Activated CD4-positive, alpha-beta T cell treated with anti-CD3 and anti-CD28 coated beads, Interleukin-2, amount 50 U/mL, for 4 hours (primary cell): ENCODE results near the gene LRRC3C.
A peak's percentile ranks its signal among the peaks of the same experiment; 100 is the strongest.

Experiments
- DNase-seq, 2 experiments: peaks; one replicate each; pipeline ENCODE4 v3.0.0-alpha.2; 2020

Gene LRRC3C

GRCh38 chr17:39951924-39952679 is 24.6 kb downstream of the LRRC3C start:
- no peak for DNase-seq

GRCh38 chr17:39952680-39953470 is 25.3 kb downstream of the LRRC3C start:
- DNase-seq, result peak; percentile 98

GRCh38 chr17:39953471-39953888 is 25.9 kb downstream of the LRRC3C start:
- no peak for DNase-seq

GRCh38 chr17:39954876-39955275 is 27.3 kb downstream of the LRRC3C start:
- DNase-seq, result no peak

- DNase-seq, result no peak
Measured at GRCh38 chr17:39955726-39956225, 28.2 kb downstream of the LRRC3C start.

GRCh38 chr17:39960524-39961041 is 33.1 kb downstream of the LRRC3C start:
- DNase-seq, result no peak

GRCh38 chr17:39962642-39963220 is 35.2 kb downstream of the LRRC3C start, which contains the start of gene GSDMA:
Gene GSDMA (plus strand): TSS chr17:39963004. CDS start chr17:39965688, 2,684 bp downstream.
- peak in 1 of 2 experiments; percentile 18 for DNase-seq

GRCh38 chr17:39963829-39964228 is 36.3 kb downstream of the LRRC3C start:
- DNase-seq, result peak; percentile 44 to 46

- DNase-seq, result no peak
Measured at GRCh38 chr17:39965017-39965699, 37.6 kb downstream of the LRRC3C start.

GRCh38 chr17:39966771-39967170 is 39.2 kb downstream of the LRRC3C start:
- no peak for DNase-seq

- DNase-seq, result no peak
Measured at GRCh38 chr17:39968761-39969160, 41.2 kb downstream of the LRRC3C start.

GRCh38 chr17:39969375-39969774 is 41.8 kb downstream of the LRRC3C start:
- no peak for DNase-seq

GRCh38 chr17:39970157-39970692 is 42.7 kb downstream of the LRRC3C start:
- no peak for DNase-seq

- DNase-seq, result no peak
Measured at GRCh38 chr17:39971076-39971603, 43.6 kb downstream of the LRRC3C start.

- DNase-seq, result no peak
Measured at GRCh38 chr17:39972271-39972670, 44.7 kb downstream of the LRRC3C start.

- DNase-seq, result no peak
Measured at GRCh38 chr17:39973496-39973895, 46.0 kb downstream of the LRRC3C start.

GRCh38 chr17:39974433-39974832 is 46.9 kb downstream of the LRRC3C start:
- no peak for DNase-seq

- no peak for DNase-seq
Measured at GRCh38 chr17:39975801-39976200, 48.3 kb downstream of the LRRC3C start.

GRCh38 chr17:39979016-39979670 is 51.6 kb downstream of the LRRC3C start:
- DNase-seq, result no peak

- DNase-seq, result no peak
Measured at GRCh38 chr17:39979893-39980350, 52.4 kb downstream of the LRRC3C start.
